ENCODE data around the gene WDR76.
"Not testable (repeated sequence)": the region's sequence is repeated elsewhere in the genome, so short reads cannot be mapped to it uniquely, and the experiment has no call there.

The WDR76 gene

GRCh38 chr15:43796566-43796965, 30.2 kb upstream of the WDR76 start:
- TF ChIP-seq POLR2AphosphoS5 (IDR thresholded peaks at IDR 0.05; ENCODE audit: low read depth) (peak; percentile 36), GABPA (IDR thresholded peaks at IDR 0.05; ENCODE audit: low read depth) (no peak)
- Histone ChIP-seq H3K4me3 (replicated peaks; ENCODE audit: insufficient read depth, low read length) (no peak overlapping the region), H3K27ac (replicated peaks) (no peak overlapping the region), H3K27me3 (ENCODE audit: insufficient read depth, poor library complexity, severe bottlenecking) (no peaks in the 10 kb centered on the region)
- no peak for DNase-seq (ENCODE audit: low read depth in 1 of 2, low spot score in 1 of 2)

- H3K27me3 ChIP-seq (ENCODE audit: insufficient read depth, poor library complexity, severe bottlenecking) = no peaks in the 10 kb centered on the region
- H3K4me3 ChIP-seq (replicated peaks; ENCODE audit: insufficient read depth, low read length) = no peak overlapping the region
- H3K27ac ChIP-seq (replicated peaks) = peak overlapping the region; percentile 80; the same call in 1 of the 2 replicates
- no peak for TF ChIP-seq POLR2AphosphoS5 (IDR thresholded peaks at IDR 0.05; ENCODE audit: low read depth)
- TF ChIP-seq CTCF (IDR thresholded peaks at IDR 0.05; ENCODE audit: insufficient read depth, low read length) = no peak
- TF ChIP-seq REST (IDR thresholded peaks at IDR 0.05; ENCODE audit: insufficient replicate concordance, low read depth) = no peak
- TF ChIP-seq GABPA (IDR thresholded peaks at IDR 0.05; ENCODE audit: low read depth) = no peak
- no peak for TF ChIP-seq SPI1 (IDR thresholded peaks at IDR 0.05; ENCODE audit: borderline replicate concordance, low read depth)
- no peak for DNase-seq (ENCODE audit: low read depth in 1 of 2, low spot score in 1 of 2)
These were observed 27.4 kb upstream of the WDR76 start for GRCh38 chr15:43799209-43799944.

- H3K27ac ChIP-seq (replicated peaks) = peak within 1 kb of the TSS; percentile 80
- no peak for DNase-seq (ENCODE audit: low read depth in 1 of 2, low spot score in 1 of 2)
- TF ChIP-seq CTCF (IDR thresholded peaks at IDR 0.05; ENCODE audit: insufficient read depth, low read length) = no peak
- TF ChIP-seq GABPA (IDR thresholded peaks at IDR 0.05; ENCODE audit: low read depth) = no peak
- TF ChIP-seq REST (IDR thresholded peaks at IDR 0.05; ENCODE audit: insufficient replicate concordance, low read depth) = no peak
- TF ChIP-seq SPI1 (IDR thresholded peaks at IDR 0.05; ENCODE audit: borderline replicate concordance, low read depth) = no peak
- no peak for TF ChIP-seq POLR2AphosphoS5 (IDR thresholded peaks at IDR 0.05; ENCODE audit: low read depth)
- H3K27me3 ChIP-seq (ENCODE audit: insufficient read depth, poor library complexity, severe bottlenecking) = no peaks in the 10 kb centered on the region
- H3K4me3 ChIP-seq (replicated peaks; ENCODE audit: insufficient read depth, low read length) = peak within 1 kb of the TSS; percentile 98
These were observed 26.9 kb upstream of the WDR76 start, which contains the start of gene SERINC4 for GRCh38 chr15:43799945-43800285. SERINC4 (minus strand) TSS chr15:43800220; CDS start chr15:43799986, 234 bp downstream.

- H3K4me3 ChIP-seq (replicated peaks; ENCODE audit: insufficient read depth, low read length) = peak within 1 kb of the TSS; percentile 98
- H3K27me3 ChIP-seq (ENCODE audit: insufficient read depth, poor library complexity, severe bottlenecking) = no peaks in the 10 kb centered on the region
- peak; percentile 67 to 93 for DNase-seq (ENCODE audit: low read depth in 1 of 2, low spot score in 1 of 2)
- peak; percentile 36; the same call in 1 of the 2 replicates for TF ChIP-seq SPI1 (IDR thresholded peaks at IDR 0.05; ENCODE audit: borderline replicate concordance, low read depth)
- peak; percentile 85 for TF ChIP-seq GABPA (IDR thresholded peaks at IDR 0.05; ENCODE audit: low read depth)
- no peak for TF ChIP-seq REST (IDR thresholded peaks at IDR 0.05; ENCODE audit: insufficient replicate concordance, low read depth)
- peak; percentile 93 for TF ChIP-seq POLR2AphosphoS5 (IDR thresholded peaks at IDR 0.05; ENCODE audit: low read depth)
- no peak for TF ChIP-seq CTCF (IDR thresholded peaks at IDR 0.05; ENCODE audit: insufficient read depth, low read length)
- peak within 1 kb of the TSS; percentile 80 for H3K27ac ChIP-seq (replicated peaks)
These were observed 26.3 kb upstream of the WDR76 start, which contains the start of gene HYPK for GRCh38 chr15:43800286-43801141. HYPK (plus strand) TSS chr15:43800599; CDS start chr15:43800623, 24 bp downstream.

GRCh38 chr15:43802676-43803075, 24.1 kb upstream of the WDR76 start:
- H3K4me3 ChIP-seq (replicated peaks; ENCODE audit: insufficient read depth, low read length); H3K27me3 ChIP-seq (ENCODE audit: insufficient read depth, poor library complexity, severe bottlenecking); DNase-seq (ENCODE audit: low read depth in 1 of 2, low spot score in 1 of 2); H3K27ac ChIP-seq (replicated peaks): not testable (repeated sequence)

Data from HL-60 (cell line).